Measurements from ENCODE around the gene NCK1.
"Not testable (repeated sequence)": the region's sequence is repeated elsewhere in the genome, so short reads cannot be mapped to it uniquely, and the experiment has no call there.

NCK1 gene

DNA sequence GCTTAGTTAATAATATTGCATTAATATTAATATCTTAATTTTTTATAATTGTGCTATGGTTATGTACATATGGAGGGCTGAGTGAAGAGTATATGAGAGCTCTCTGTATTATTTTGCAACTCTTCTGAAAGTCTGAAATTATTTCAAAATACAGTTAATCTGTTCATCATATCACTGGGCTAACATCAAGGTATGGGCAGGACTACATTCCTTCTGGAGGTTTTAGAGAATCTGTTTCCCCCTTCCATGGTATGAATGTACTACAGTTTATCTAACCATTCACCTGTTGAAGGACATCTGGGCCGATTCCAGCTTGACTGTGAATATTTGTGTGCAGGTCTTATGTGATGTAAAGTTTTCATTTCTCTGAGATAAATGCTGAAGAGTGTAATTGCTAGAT lies 100.9 kb downstream of the NCK1 start (continued):
- TF ChIP-seq, protein P1, sequence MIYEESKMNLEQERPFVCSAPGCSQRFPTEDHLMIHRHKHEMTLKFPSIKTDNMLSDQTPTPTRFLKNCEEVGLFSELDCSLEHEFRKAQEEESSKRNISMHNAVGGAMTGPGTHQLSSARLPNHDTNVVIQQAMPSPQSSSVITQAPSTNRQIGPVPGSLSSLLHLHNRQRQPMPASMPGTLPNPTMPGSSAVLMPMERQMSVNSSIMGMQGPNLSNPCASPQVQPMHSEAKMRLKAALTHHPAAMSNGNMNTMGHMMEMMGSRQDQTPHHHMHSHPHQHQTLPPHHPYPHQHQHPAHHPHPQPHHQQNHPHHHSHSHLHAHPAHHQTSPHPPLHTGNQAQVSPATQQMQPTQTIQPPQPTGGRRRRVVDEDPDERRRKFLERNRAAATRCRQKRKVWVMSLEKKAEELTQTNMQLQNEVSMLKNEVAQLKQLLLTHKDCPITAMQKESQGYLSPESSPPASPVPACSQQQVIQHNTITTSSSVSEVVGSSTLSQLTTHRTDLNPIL (CRISPR knock-in tag; IDR thresholded peaks at IDR 0.05; ENCODE audit: low read depth), result no peak
- TF ChIP-seq, protein P2, sequence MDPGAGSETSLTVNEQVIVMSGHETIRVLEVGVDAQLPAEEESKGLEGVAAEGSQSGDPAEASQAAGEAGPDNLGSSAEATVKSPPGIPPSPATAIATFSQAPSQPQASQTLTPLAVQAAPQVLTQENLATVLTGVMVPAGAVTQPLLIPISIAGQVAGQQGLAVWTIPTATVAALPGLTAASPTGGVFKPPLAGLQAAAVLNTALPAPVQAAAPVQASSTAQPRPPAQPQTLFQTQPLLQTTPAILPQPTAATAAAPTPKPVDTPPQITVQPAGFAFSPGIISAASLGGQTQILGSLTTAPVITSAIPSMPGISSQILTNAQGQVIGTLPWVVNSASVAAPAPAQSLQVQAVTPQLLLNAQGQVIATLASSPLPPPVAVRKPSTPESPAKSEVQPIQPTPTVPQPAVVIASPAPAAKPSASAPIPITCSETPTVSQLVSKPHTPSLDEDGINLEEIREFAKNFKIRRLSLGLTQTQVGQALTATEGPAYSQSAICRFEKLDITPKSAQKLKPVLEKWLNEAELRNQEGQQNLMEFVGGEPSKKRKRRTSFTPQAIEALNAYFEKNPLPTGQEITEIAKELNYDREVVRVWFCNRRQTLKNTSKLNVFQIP (CRISPR knock-in tag; IDR thresholded peaks at IDR 0.05; ENCODE audit: borderline replicate concordance, low read depth), result no peak
- TF ChIP-seq ZNF565 (CRISPR knock-in tag; conservative IDR thresholded peaks at IDR 0.05; ENCODE audit: low read depth) (no peak), OSR1 (CRISPR knock-in tag; IDR thresholded peaks at IDR 0.05) (no peak), PPARA (CRISPR knock-in tag; IDR thresholded peaks at IDR 0.05; ENCODE audit: borderline replicate concordance) (no peak)

DNA sequence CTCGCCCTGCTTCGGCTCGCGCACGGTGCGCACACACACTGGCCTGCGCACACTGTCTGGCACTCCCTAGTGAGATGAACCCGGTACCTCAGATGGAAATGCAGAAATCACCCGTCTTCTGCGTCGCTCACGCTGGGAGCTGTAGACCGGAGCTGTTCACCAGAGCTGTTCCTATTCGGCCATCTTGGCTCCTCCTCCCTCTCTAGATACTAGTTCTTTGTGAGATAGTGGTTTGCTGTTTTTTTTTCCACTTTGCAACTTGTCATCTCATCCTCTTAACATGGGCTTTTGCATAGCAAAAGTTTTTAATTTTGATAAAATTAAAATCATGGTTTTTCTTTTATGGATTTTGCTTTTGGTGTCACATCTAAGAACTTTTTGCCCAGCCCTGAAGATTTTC lies 107.5 kb downstream of the NCK1 start:
- not testable (repeated sequence) for ATAC-seq

DNA sequence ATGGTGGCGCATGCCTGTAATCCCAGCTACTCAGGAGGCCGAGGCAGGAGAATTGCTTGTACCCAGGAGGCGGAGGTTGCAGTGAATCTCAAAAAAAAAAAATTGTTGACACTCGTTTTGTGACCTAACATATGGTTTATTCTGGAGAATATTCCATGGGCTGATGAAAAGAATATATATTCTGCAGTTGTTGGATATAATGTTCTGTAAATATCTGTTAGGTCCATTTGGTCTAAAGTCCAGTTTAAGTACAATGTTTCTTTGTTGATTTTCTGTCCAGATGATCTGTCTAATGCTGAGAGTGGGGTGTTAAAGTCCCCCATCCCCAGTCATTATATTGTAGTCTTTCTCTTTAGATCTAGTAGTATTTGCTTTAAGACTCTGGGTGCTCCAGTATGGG lies 111.3 kb downstream of the NCK1 start:
- ATAC-seq, result no peak
- TF ChIP-seq, protein P2 (CRISPR knock-in tag; IDR thresholded peaks at IDR 0.05; ENCODE audit: borderline replicate concordance, low read depth), result no peak
- TF ChIP-seq RARB (CRISPR knock-in tag; IDR thresholded peaks at IDR 0.05), result no peak
- TF ChIP-seq, protein P3, sequence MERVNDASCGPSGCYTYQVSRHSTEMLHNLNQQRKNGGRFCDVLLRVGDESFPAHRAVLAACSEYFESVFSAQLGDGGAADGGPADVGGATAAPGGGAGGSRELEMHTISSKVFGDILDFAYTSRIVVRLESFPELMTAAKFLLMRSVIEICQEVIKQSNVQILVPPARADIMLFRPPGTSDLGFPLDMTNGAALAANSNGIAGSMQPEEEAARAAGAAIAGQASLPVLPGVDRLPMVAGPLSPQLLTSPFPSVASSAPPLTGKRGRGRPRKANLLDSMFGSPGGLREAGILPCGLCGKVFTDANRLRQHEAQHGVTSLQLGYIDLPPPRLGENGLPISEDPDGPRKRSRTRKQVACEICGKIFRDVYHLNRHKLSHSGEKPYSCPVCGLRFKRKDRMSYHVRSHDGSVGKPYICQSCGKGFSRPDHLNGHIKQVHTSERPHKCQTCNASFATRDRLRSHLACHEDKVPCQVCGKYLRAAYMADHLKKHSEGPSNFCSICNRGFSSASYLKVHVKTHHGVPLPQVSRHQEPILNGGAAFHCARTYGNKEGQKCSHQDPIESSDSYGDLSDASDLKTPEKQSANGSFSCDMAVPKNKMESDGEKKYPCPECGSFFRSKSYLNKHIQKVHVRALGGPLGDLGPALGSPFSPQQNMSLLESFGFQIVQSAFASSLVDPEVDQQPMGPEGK (CRISPR knock-in tag; IDR thresholded peaks at IDR 0.05; ENCODE audit: borderline replicate concordance), result no peak
- TF ChIP-seq ISL1 (CRISPR knock-in tag; IDR thresholded peaks at IDR 0.05), result no peak
- TF ChIP-seq ESRRG (CRISPR knock-in tag; IDR thresholded peaks at IDR 0.05), result no peak
- no peak for TF ChIP-seq ZNF70 (CRISPR knock-in tag; IDR thresholded peaks at IDR 0.05)
- no peak for TF ChIP-seq ZC3H10 (CRISPR knock-in tag; IDR thresholded peaks at IDR 0.05)
- no peak for TF ChIP-seq GLIS3 (CRISPR knock-in tag; IDR thresholded peaks at IDR 0.05)
- TF ChIP-seq ZFP30 (CRISPR knock-in tag; IDR thresholded peaks at IDR 0.05), result no peak
- TF ChIP-seq, protein P4, sequence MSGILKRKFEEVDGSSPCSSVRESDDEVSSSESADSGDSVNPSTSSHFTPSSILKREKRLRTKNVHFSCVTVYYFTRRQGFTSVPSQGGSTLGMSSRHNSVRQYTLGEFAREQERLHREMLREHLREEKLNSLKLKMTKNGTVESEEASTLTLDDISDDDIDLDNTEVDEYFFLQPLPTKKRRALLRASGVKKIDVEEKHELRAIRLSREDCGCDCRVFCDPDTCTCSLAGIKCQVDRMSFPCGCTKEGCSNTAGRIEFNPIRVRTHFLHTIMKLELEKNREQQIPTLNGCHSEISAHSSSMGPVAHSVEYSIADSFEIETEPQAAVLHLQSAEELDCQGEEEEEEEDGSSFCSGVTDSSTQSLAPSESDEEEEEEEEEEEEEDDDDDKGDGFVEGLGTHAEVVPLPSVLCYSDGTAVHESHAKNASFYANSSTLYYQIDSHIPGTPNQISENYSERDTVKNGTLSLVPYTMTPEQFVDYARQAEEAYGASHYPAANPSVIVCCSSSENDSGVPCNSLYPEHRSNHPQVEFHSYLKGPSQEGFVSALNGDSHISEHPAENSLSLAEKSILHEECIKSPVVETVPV (CRISPR knock-in tag; IDR thresholded peaks at IDR 0.05), result no peak

DNA sequence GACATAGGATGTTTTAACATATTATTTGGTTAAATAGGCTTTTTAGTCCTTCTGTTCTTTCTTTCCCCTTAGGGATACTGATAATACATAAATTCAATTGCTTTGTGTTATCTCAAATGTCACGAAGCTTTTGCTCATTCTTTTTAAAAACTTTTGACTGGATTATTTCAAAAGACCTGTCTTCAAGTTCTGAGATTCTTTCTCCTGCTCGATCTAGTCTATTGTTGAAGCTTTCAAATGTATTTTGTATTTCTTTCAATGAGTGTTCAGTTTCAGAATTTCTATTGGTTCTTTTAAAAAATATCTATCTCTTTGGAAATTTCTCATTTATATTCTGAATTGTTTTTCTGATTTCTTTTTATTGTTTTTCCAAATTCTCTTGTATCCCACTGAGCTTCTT lies 112.7 kb downstream of the NCK1 start:
- peak; percentile 73 for TF ChIP-seq ZFP30 (CRISPR knock-in tag; IDR thresholded peaks at IDR 0.05)
- TF ChIP-seq ZC3H10 (CRISPR knock-in tag; IDR thresholded peaks at IDR 0.05), result no peak
- TF ChIP-seq RARB (CRISPR knock-in tag; IDR thresholded peaks at IDR 0.05), result no peak
- ATAC-seq, result no peak

DNA sequence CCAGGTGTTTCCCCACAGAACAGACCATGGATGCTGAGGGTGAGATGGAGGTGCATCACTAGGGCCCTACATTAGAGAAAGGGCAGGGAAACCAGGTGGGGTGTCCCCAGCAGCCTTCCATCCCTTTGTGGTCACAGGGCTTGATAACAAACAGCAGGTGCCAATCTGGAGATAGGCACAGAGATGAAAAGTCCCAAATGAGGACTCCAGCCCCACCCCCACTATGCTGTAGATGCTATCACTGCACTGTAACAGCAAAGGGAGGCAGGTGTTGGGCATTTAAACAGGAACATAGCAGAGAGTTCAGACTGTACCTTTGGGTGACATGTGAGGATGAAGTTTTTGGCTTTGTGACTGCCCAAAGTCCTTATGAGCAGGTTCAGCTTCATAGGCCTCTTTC lies 117.2 kb downstream of the NCK1 start:
- TF ChIP-seq TOX (CRISPR knock-in tag; IDR thresholded peaks at IDR 0.05; ENCODE audit: borderline replicate concordance) (no peak), ZFP3 (CRISPR knock-in tag; IDR thresholded peaks at IDR 0.05) (no peak)
- ATAC-seq, result no peak

DNA sequence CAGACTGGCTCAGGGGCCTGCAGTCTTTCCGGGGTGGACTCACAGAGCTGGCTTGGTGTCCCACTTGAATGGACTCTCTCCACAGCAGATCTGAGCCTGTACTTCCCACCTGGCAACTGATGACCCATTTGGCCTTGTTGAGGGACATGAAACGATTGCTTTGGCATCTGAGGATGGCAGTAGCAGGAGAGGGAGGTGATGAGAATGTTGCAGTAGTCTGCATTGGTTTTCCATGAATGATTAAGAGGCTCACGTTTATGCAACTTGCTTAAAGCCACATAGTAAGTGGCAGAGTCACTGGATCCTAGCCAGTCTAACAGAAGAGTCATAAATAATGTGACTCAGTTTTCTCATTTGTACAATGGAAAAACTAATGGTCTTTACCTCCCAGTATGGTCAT lies 117.7 kb downstream of the NCK1 start:
- TF ChIP-seq, protein P1 (CRISPR knock-in tag; IDR thresholded peaks at IDR 0.05; ENCODE audit: low read depth), result no peak
- TF ChIP-seq ZNF565 (CRISPR knock-in tag; conservative IDR thresholded peaks at IDR 0.05; ENCODE audit: low read depth) (no peak), ZFP30 (CRISPR knock-in tag; IDR thresholded peaks at IDR 0.05) (no peak), RARB (CRISPR knock-in tag; IDR thresholded peaks at IDR 0.05) (no peak), TOX (CRISPR knock-in tag; IDR thresholded peaks at IDR 0.05; ENCODE audit: borderline replicate concordance) (no peak), PPARA (CRISPR knock-in tag; IDR thresholded peaks at IDR 0.05; ENCODE audit: borderline replicate concordance) (no peak), TCF4 (CRISPR knock-in tag; IDR thresholded peaks at IDR 0.05; ENCODE audit: borderline replicate concordance) (no peak)
- TF ChIP-seq, protein P5, sequence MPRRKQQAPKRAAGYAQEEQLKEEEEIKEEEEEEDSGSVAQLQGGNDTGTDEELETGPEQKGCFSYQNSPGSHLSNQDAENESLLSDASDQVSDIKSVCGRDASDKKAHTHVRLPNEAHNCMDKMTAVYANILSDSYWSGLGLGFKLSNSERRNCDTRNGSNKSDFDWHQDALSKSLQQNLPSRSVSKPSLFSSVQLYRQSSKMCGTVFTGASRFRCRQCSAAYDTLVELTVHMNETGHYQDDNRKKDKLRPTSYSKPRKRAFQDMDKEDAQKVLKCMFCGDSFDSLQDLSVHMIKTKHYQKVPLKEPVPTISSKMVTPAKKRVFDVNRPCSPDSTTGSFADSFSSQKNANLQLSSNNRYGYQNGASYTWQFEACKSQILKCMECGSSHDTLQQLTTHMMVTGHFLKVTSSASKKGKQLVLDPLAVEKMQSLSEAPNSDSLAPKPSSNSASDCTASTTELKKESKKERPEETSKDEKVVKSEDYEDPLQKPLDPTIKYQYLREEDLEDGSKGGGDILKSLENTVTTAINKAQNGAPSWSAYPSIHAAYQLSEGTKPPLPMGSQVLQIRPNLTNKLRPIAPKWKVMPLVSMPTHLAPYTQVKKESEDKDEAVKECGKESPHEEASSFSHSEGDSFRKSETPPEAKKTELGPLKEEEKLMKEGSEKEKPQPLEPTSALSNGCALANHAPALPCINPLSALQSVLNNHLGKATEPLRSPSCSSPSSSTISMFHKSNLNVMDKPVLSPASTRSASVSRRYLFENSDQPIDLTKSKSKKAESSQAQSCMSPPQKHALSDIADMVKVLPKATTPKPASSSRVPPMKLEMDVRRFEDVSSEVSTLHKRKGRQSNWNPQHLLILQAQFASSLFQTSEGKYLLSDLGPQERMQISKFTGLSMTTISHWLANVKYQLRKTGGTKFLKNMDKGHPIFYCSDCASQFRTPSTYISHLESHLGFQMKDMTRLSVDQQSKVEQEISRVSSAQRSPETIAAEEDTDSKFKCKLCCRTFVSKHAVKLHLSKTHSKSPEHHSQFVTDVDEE (CRISPR knock-in tag; IDR thresholded peaks at IDR 0.05), result no peak
- TF ChIP-seq, protein P2 (CRISPR knock-in tag; IDR thresholded peaks at IDR 0.05; ENCODE audit: borderline replicate concordance, low read depth), result no peak
- no peak for ATAC-seq
